Astrocyte (in vitro differentiated cells and primary cell): ENCODE data around the gene ARHGEF10L.

ENCODE experiments used
- CTCF ChIP-seq: IDR thresholded peaks from 2 replicates; pipeline ENCODE4 v1.5.1; 2011; ENCODE audit warnings: low read depth, mild to moderate bottlenecking, inconsistent platforms, low read length, moderate library complexity; ENCODE audit not compliant: insufficient read depth
- EZH2 ChIP-seq: IDR thresholded peaks from 2 replicates; pipeline ENCODE4 v1.6.1; 2012; ENCODE audit warnings: mild to moderate bottlenecking, low read length, inconsistent platforms; ENCODE audit not compliant: insufficient read depth

GRCh38 chr1:17515902-17516301 lies 23.6 kb upstream of the ARHGEF10L start:
- TF ChIP-seq CTCF (no peak), EZH2 (no peak)
